Keratinocyte (primary cell): ENCODE results near the gene GREB1.

Experiments
- EZH2 ChIP-seq: IDR thresholded peaks from one replicate; pipeline ENCODE4 v1.6.1; 2012; ENCODE audit warnings: inconsistent platforms, mild to moderate bottlenecking, low read length, moderate library complexity
- TF ChIP-seq, protein P1 (sequence below), 3 experiments: IDR thresholded peaks in 1 of 3; conservative IDR thresholded peaks in 1 of 3; optimal IDR thresholded peaks in 1 of 3; 2 replicates in 2 of 3; 3 replicates in 1 of 3; pipeline versions ENCODE3 to v1.5.1; 2011; ENCODE audit warnings: low read length in 3 of 3, mild to moderate bottlenecking in 3 of 3, moderate library complexity in 2 of 3, control low read depth in 1 of 3, inconsistent platforms in 1 of 3; ENCODE audit not compliant: insufficient read depth in 2 of 3; ENCODE audit errors: extremely low read depth in 1 of 3

- TF ChIP-seq, protein P1, sequence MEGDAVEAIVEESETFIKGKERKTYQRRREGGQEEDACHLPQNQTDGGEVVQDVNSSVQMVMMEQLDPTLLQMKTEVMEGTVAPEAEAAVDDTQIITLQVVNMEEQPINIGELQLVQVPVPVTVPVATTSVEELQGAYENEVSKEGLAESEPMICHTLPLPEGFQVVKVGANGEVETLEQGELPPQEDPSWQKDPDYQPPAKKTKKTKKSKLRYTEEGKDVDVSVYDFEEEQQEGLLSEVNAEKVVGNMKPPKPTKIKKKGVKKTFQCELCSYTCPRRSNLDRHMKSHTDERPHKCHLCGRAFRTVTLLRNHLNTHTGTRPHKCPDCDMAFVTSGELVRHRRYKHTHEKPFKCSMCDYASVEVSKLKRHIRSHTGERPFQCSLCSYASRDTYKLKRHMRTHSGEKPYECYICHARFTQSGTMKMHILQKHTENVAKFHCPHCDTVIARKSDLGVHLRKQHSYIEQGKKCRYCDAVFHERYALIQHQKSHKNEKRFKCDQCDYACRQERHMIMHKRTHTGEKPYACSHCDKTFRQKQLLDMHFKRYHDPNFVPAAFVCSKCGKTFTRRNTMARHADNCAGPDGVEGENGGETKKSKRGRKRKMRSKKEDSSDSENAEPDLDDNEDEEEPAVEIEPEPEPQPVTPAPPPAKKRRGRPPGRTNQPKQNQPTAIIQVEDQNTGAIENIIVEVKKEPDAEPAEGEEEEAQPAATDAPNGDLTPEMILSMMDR (optimal IDR thresholded peaks at IDR 0.05 in 1 of 3, IDR thresholded peaks at IDR 0.05 in 1 of 3, conservative IDR thresholded peaks at IDR 0.05 in 1 of 3; ENCODE audit: extremely low read depth in 1 of 3, insufficient read depth in 2 of 3, low read length in 3 of 3): no peak
- TF ChIP-seq EZH2: no peak
Observed at GRCh38 chr2:11572996-11573395, 39.2 kb downstream of the GREB1 start.
